Activated gamma-delta T cell (primary cell): ENCODE data around the gene SRCIN1.

ENCODE experiments used
- DNase-seq: peaks from one replicate; lab custom pipeline; 2025; lab: John Stamatoyannopoulos, UW

Gene SRCIN1

GRCh38 chr17:38561416-38562214, 44.1 kb downstream of the SRCIN1 start:
- no peak for DNase-seq

GRCh38 chr17:38560503-38561318, 45.0 kb downstream of the SRCIN1 start:
- no peak for DNase-seq

GRCh38 chr17:38559880-38560230, 45.9 kb downstream of the SRCIN1 start:
- no peak for DNase-seq

GRCh38 chr17:38559051-38559879, 46.5 kb downstream of the SRCIN1 start:
- DNase-seq: peak; percentile 75

GRCh38 chr17:38558728-38559050, 47.1 kb downstream of the SRCIN1 start:
- no peak for DNase-seq

GRCh38 chr17:38557836-38558727, 47.7 kb downstream of the SRCIN1 start:
- peak; percentile 71 for DNase-seq

GRCh38 chr17:38557396-38557795, 48.4 kb downstream of the SRCIN1 start:
- no peak for DNase-seq

GRCh38 chr17:38556239-38556638, 49.5 kb downstream of the SRCIN1 start:
- no peak for DNase-seq

- DNase-seq: no peak
Measured at GRCh38 chr17:38554430-38555350, 51.1 kb downstream of the SRCIN1 start.

GRCh38 chr17:38552343-38552742, 53.4 kb downstream of the SRCIN1 start:
- DNase-seq: no peak

- DNase-seq: no peak
Measured at GRCh38 chr17:38551121-38551520, 54.6 kb downstream of the SRCIN1 start.

GRCh38 chr17:38550661-38551060, 55.1 kb downstream of the SRCIN1 start:
- DNase-seq: no peak

- no peak for DNase-seq
Measured at GRCh38 chr17:38549285-38549684, 56.5 kb downstream of the SRCIN1 start.

GRCh38 chr17:38547444-38547843, 58.3 kb downstream of the SRCIN1 start:
- DNase-seq: no peak

GRCh38 chr17:38546396-38546795, 59.4 kb downstream of the SRCIN1 start:
- DNase-seq: no peak

- no peak for DNase-seq
Measured at GRCh38 chr17:38545531-38546225, 60.1 kb downstream of the SRCIN1 start.

- no peak for DNase-seq
Measured at GRCh38 chr17:38544839-38545209, 60.9 kb downstream of the SRCIN1 start.

GRCh38 chr17:38544175-38544838, 61.4 kb downstream of the SRCIN1 start:
- DNase-seq: no peak
